Measurements from ENCODE around the gene GABARAP. TPM values are rescaled to one million over a fixed set of nuclear protein-coding genes. Genes with fewer than 3 reads are reported as not detected.

Gene GABARAP
- total RNA-seq, 6 donors from 2014 or later: 381 to 631 (median 601) TPM

DNA sequence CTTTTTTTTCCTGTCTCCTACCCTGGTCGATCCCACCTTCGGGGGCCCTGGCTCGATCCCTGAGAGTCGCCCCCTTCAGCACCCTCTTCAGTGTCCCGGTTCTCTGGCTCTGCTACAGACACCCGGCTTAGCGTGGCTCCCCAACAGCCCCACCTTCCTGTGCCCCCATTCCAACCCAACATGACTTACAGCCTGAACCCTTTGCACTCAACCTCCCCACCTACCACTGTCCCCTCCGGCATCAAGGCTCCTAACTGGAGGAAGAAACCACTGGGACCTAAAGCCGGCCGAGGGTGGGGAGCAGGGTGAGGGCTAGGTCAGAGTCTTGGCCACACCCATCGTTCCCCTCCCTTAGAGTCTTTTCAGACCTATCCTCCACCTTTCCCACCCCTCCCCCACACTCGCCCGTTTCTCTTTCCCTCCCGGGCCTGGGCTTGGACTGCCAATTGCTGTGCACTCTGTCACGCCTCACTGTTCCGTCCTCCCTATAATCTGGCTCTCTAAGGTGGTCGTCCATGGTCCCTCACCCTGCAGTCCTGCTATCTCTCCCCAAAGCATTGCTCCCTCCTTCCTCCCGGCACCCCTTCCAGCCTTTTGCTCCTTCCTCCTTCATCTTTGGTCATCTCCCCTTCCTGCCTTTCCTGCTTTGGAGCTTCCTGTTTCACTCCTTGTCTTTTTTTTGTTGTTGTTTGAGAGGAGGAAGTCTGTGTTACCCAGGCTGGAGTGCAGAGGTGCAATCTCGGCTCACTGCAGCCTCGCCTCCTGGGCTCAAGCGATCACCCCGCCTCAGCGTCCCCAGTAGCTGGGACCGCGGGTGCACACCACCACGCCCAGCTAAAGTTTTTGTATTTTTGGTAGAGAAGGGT lies 20.9 kb upstream of the GABARAP start:
- peak overlapping the region; percentile 72 to 89 (median 84) for H3K27ac ChIP-seq
- peaks cover 0 to 19% (median 6%) of the 10 kb centered on the region in 4 donors for H3K27me3 ChIP-seq
- H3K9me3 ChIP-seq: no peaks in the 10 kb centered on the region
- 4 to 8% methylated on average over 26 of the region's 26 CpGs for WGBS, 2 donors
- peaks cover 24 to 62% (median 40%) of the 10 kb centered on the region in 4 donors for H3K4me1 ChIP-seq
- H3K36me3 ChIP-seq: peaks cover 0 to 17% (median 9%) of the 10 kb centered on the region in 4 donors
- DNase-seq (peak; percentile 61 to 85), ATAC-seq (ENCODE audit: low FRiP score in 2 of 2) (peak; percentile 45 to 70)
- TF ChIP-seq POLR2AphosphoS5 (IDR thresholded peaks at IDR 0.05) (no peak), POLR2A (IDR thresholded peaks at IDR 0.05) (no peak)
- TF ChIP-seq, protein P1, sequence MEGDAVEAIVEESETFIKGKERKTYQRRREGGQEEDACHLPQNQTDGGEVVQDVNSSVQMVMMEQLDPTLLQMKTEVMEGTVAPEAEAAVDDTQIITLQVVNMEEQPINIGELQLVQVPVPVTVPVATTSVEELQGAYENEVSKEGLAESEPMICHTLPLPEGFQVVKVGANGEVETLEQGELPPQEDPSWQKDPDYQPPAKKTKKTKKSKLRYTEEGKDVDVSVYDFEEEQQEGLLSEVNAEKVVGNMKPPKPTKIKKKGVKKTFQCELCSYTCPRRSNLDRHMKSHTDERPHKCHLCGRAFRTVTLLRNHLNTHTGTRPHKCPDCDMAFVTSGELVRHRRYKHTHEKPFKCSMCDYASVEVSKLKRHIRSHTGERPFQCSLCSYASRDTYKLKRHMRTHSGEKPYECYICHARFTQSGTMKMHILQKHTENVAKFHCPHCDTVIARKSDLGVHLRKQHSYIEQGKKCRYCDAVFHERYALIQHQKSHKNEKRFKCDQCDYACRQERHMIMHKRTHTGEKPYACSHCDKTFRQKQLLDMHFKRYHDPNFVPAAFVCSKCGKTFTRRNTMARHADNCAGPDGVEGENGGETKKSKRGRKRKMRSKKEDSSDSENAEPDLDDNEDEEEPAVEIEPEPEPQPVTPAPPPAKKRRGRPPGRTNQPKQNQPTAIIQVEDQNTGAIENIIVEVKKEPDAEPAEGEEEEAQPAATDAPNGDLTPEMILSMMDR (IDR thresholded peaks at IDR 0.05): no peak
- H3K4me3 ChIP-seq: peak overlapping the region; percentile 35 to 73 (median 56)

DNA sequence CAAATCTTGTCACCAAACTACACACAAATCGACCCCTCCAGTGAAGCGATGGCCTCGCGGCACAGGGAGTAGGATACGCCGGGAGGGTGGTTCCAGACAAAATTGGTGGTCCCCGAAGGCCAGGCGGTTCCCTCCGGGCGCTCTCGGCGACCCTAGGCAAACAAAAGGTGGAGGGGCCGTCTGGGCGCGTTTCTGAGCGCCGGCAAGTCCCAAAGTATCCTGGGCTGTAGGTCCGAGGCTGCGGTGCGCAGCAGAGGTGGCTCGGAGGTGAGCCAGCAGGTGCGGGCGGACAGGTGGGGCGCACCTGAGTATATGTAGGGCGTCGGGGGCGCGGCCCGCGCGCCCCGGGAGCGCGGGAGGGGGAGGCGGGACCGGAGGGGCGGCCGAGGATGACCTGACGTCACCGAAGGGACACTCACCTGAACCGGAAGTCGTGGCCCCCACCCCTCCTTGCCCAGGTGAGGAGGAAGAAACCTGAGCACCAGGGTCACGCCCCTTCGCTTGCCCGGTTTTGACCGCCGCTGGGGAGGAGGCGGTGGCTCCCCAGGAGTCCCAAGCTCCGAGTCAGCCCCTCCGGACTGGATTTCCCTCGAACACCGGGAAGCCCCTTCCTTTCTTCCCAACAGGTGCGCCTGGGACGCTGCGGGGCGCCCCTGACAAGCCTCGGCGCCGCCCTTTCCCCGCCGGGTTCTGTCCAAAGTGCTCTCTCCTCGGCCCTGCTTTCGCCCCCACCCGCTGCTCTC lies 20.1 kb upstream of the GABARAP start, which contains the start of gene CLDN7:
CLDN7 (minus strand) TSS at position 287 of the 743 bp plus-strand sequence. CDS start 435 bp downstream, outside the sequence.
- Histone ChIP-seq H3K9me3 (no peaks in the 10 kb centered on the region), H3K27ac (peak within 1 kb of the TSS; percentile 82 to 89 (median 86)), H3K27me3 (peaks cover 0 to 19% (median 6%) of the 10 kb centered on the region in 4 donors), H3K4me1 (peaks cover 24 to 62% (median 40%) of the 10 kb centered on the region in 4 donors), H3K4me3 (peak within 1 kb of the TSS; percentile 35 to 73 (median 56)), H3K36me3 (peaks cover 1 to 25% (median 16%) of the 10 kb centered on the region in 4 donors)
- ATAC-seq (ENCODE audit: low FRiP score in 2 of 2) (peak; percentile 53 to 87), DNase-seq (peak; percentile 93 to 94)
- TF ChIP-seq POLR2AphosphoS5 (IDR thresholded peaks at IDR 0.05) (peak; percentile 73 to 92), POLR2A (IDR thresholded peaks at IDR 0.05) (peak in 3 of 4 donors; percentile 66 to 96 (median 84)), EP300 (IDR thresholded peaks at IDR 0.05) (peak in 1 of 4 donors; percentile 3)
- TF ChIP-seq, protein P1 (IDR thresholded peaks at IDR 0.05): peak in 2 of 6 experiments; percentile 14 to 16
- 12 to 16% methylated on average over 21 to 44 of the region's 64 CpGs for WGBS, 2 donors

DNA sequence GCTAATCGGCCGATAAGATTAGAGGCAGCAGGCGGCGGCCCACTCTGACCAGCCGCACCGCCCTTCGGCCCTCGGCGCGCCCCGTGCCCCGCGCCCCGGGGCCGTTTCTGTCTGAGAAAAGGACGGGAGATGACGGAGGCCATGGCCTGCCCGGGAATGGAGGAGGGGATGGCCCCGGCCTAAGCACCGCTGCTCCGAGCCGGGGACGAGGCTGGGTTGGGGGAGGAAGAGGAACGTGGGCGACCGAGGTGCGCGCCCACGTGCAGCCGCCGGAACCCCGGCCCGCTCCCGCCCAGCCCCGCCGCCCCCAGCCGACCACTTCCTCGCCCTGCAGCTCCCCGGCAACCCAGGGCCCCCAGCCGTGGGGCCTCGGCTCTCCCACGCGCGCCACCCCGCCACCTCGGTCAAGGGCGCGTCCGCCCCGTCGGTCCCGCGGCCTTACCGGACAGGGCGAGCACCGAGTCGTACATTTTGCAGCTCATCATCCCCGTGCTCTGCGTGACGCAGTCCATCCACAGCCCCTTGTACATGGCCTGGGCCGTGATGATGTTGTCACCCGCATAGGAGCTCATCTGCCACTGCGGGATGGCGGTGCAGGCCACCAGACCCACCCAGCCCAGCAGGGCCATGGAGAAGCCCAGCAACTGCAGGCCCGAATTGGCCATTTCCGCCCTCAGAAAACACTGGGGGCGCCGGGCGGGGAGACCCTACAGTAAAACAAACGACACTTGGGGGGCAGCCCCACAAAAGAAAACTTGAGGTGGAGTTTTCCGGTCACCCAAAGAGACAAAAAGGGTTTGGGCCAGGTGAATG lies 19.3 kb upstream of the GABARAP start:
- peak in 1 of 2 donors; percentile 89 for DNase-seq
- H3K36me3 ChIP-seq: peaks cover 6 to 33% (median 22%) of the 10 kb centered on the region in 4 donors
- H3K27me3 ChIP-seq: peaks cover 0 to 19% (median 6%) of the 10 kb centered on the region in 4 donors
- H3K4me3 ChIP-seq: peak overlapping the region; percentile 16 to 73 (median 56)
- H3K27ac ChIP-seq: peak overlapping the region; percentile 82 to 89 (median 86)
- H3K9me3 ChIP-seq: no peaks in the 10 kb centered on the region
- peaks cover 24 to 62% (median 40%) of the 10 kb centered on the region in 4 donors for H3K4me1 ChIP-seq
- peak in 1 of 2 donors; percentile 32 for ATAC-seq (ENCODE audit: low FRiP score in 2 of 2)
- WGBS, 2 donors: 11 to 16% methylated on average over 17 to 46 of the region's 71 CpGs
- TF ChIP-seq POLR2AphosphoS5 (IDR thresholded peaks at IDR 0.05): no peak
- peak in 1 of 4 donors; percentile 56 for TF ChIP-seq POLR2A (IDR thresholded peaks at IDR 0.05)

DNA sequence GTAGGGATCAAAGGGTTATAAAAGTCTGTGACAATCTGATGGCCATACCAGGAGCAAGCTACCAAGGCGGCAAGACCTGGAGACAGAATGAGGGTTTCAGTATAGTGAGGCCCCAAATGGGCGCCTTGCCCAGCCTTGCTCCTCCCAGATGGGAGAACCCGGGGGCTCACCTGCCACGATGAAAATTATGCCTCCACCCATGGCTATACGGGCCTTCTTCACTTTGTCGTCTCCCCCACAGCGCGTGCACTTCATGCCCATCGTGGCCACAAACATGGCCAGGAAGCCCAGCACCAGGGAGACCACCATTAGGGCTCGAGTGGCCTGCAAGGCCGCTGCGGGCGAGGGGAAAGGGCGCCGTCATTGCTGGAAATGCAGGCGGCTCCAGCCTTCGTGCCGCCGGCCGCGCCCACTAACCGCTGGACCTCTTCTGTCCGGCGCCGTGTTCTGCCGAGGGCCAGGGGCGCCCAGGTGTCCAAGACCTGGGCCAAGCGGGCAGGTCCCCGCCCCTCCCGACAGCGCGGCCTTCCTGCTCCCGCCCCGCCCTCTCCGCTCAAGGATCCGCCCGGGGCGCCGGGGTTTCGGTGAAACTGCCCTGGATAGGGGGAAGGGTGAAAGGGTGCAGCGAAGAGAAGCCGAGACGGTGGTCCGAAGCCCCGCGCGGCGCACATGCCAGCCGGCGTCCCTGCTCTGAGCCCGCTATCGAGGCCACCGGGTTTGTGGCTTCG lies 18.6 kb upstream of the GABARAP start:
- H3K9me3 ChIP-seq: no peaks in the 10 kb centered on the region
- H3K36me3 ChIP-seq: peaks cover 6 to 41% (median 26%) of the 10 kb centered on the region in 4 donors
- H3K27me3 ChIP-seq: peaks cover 0 to 19% (median 6%) of the 10 kb centered on the region in 4 donors
- H3K27ac ChIP-seq: peak overlapping the region; percentile 82 to 89 (median 86)
- H3K4me3 ChIP-seq: peak overlapping the region; percentile 16 to 73 (median 56)
- TF ChIP-seq POLR2A (IDR thresholded peaks at IDR 0.05) (peak in 1 of 4 donors; percentile 63), POLR2AphosphoS5 (IDR thresholded peaks at IDR 0.05) (peak; percentile 45 to 57), EP300 (IDR thresholded peaks at IDR 0.05) (no peak)
- H3K4me1 ChIP-seq: peaks cover 24 to 62% (median 40%) of the 10 kb centered on the region in 4 donors
- DNase-seq (peak; percentile 90 to 93), ATAC-seq (ENCODE audit: low FRiP score in 2 of 2) (peak; percentile 76 to 78)
- WGBS, 2 donors: 13 to 38% methylated on average over 8 to 32 of the region's 54 CpGs

All from upper lobe of left lung (tissue), 6 donors.